Activated CD4-positive, alpha-beta T cell treated with anti-CD3 and anti-CD28 coated beads for 24 hours (primary cell): ENCODE data around the gene CCL3.
"Not testable (repeated sequence)": the region's sequence is repeated elsewhere in the genome, so short reads cannot be mapped to it uniquely, and the experiment has no call there.

Experiments used
- DNase-seq, 2 donors: peaks; one replicate each; pipeline ENCODE4 v3.0.0-alpha.2; 2020; ENCODE audit warnings: low read depth in 2 of 2

The CCL3 gene

GRCh38 chr17:36087471-36087870 lies 2.5 kb downstream of the CCL3 start:
- DNase-seq = not testable (repeated sequence)

GRCh38 chr17:36086791-36087190 lies 3.2 kb downstream of the CCL3 start:
- no peak for DNase-seq

GRCh38 chr17:36085765-36086164 lies 4.2 kb downstream of the CCL3 start:
- DNase-seq = no peak

GRCh38 chr17:36083691-36084090 lies 6.3 kb downstream of the CCL3 start:
- DNase-seq = not testable (repeated sequence)

GRCh38 chr17:36082482-36083120 lies 7.3 kb downstream of the CCL3 start:
- not testable (repeated sequence) for DNase-seq

GRCh38 chr17:36081681-36082471 lies 8.1 kb downstream of the CCL3 start:
- not testable (repeated sequence) for DNase-seq

- no peak for DNase-seq
Observed at GRCh38 chr17:36074365-36074764, 15.6 kb downstream of the CCL3 start.

GRCh38 chr17:36072431-36073121 lies 17.4 kb downstream of the CCL3 start:
- DNase-seq = peak; percentile 63 to 68

- DNase-seq = no peak
Observed at GRCh38 chr17:36071751-36072150, 18.2 kb downstream of the CCL3 start.

GRCh38 chr17:36070427-36070826 lies 19.5 kb downstream of the CCL3 start:
- DNase-seq = no peak

GRCh38 chr17:36069136-36069535 lies 20.8 kb downstream of the CCL3 start:
- DNase-seq = no peak

- no peak for DNase-seq
Observed at GRCh38 chr17:36068524-36068923, 21.4 kb downstream of the CCL3 start.

GRCh38 chr17:36066365-36066985 lies 23.5 kb downstream of the CCL3 start:
- no peak for DNase-seq

- no peak for DNase-seq
Observed at GRCh38 chr17:36063786-36064541, 26.0 kb downstream of the CCL3 start, which contains the start of gene CCL18. Gene CCL18 (plus strand): TSS chr17:36064272. CDS start chr17:36064343, 71 bp downstream.

GRCh38 chr17:36060816-36061215 lies 29.1 kb downstream of the CCL3 start:
- no peak for DNase-seq

- DNase-seq = no peak
Observed at GRCh38 chr17:36059406-36059805, 30.5 kb downstream of the CCL3 start.

GRCh38 chr17:36057911-36058310 lies 32.0 kb downstream of the CCL3 start:
- DNase-seq = no peak

GRCh38 chr17:36055921-36056520 lies 33.9 kb downstream of the CCL3 start:
- no peak for DNase-seq

GRCh38 chr17:36055171-36055570 lies 34.8 kb downstream of the CCL3 start:
- no peak for DNase-seq

- DNase-seq = no peak
Observed at GRCh38 chr17:36049643-36050042, 40.3 kb downstream of the CCL3 start.

GRCh38 chr17:36048066-36048465 lies 41.9 kb downstream of the CCL3 start:
- DNase-seq = no peak
